HepG2 (cell line): ENCODE data around the gene TNNI2. TPM values are rescaled to one million over a fixed set of nuclear protein-coding genes. Genes with fewer than 3 reads are reported as not detected.

Experiments used
- AHDC1 ChIP-seq: sonication (generic); formaldehyde crosslinking; IDR thresholded peaks from 2 replicates; pipeline ENCODE4 v1.5.1; 2020; ENCODE audit warnings: mild to moderate bottlenecking, missing genetic modification reagents, borderline replicate concordance
- ATF3 ChIP-seq: sonication (generic); formaldehyde crosslinking; IDR thresholded peaks from 2 replicates; pipeline ENCODE4 v1.4.0; 2020; ENCODE audit warnings: missing genetic modification reagents
- ATF7 ChIP-seq, 2 experiments: fragments of 450-650 bp in 1 of 2; sonication (generic) in 1 of 2; formaldehyde crosslinking in 1 of 2; IDR thresholded peaks; 2 replicates each; pipeline versions ENCODE4 v1.4.0 to v1.6.1; 2016 to 2020; ENCODE audit warnings: antibody characterized with exemption in 1 of 2, mild to moderate bottlenecking in 1 of 2, missing genetic modification reagents in 1 of 2
- ELF1 ChIP-seq: sonication (generic); formaldehyde crosslinking; IDR thresholded peaks from 2 replicates; pipeline ENCODE4 v1.4.0; 2020; ENCODE audit warnings: missing genetic modification reagents
- EZH2 ChIP-seq: conservative IDR thresholded peaks from 2 replicates; pipeline ENCODE4 v1.6.1; 2012; ENCODE audit warnings: mild to moderate bottlenecking, low read depth, low read length, moderate library complexity
- FOXA1 ChIP-seq, 2 experiments: fragments of 450-650 bp in 1 of 2; sonication (generic) in 1 of 2; formaldehyde crosslinking in 1 of 2; IDR thresholded peaks; 2 replicates each; pipeline versions ENCODE4 v1.4.0 to v1.6.1; 2016 to 2020; ENCODE audit warnings: missing genetic modification reagents in 1 of 2
- HMGA1 ChIP-seq: sonication (generic); formaldehyde crosslinking; conservative IDR thresholded peaks from 2 replicates; pipeline ENCODE4 v1.4.0; 2020; ENCODE audit warnings: missing genetic modification reagents
- HMGXB4 ChIP-seq, 2 experiments: sonication (generic) in 1 of 2; formaldehyde crosslinking in 1 of 2; IDR thresholded peaks; 2 replicates each; pipeline versions ENCODE4 v1.4.0 to v1.6.1; 2018 to 2020; ENCODE audit warnings: missing genetic modification reagents in 2 of 2, borderline replicate concordance in 1 of 2, low read depth in 1 of 2, mild to moderate bottlenecking in 1 of 2, missing biosample characterization in 1 of 2
- KLF16 ChIP-seq, 2 experiments: sonication (generic) in 1 of 2; formaldehyde crosslinking in 1 of 2; IDR thresholded peaks; 2 replicates each; pipeline versions ENCODE4 v1.6.1 to v1.8.0; 2016 to 2023; ENCODE audit warnings: missing genetic modification reagents in 2 of 2, missing compliant biosample characterization in 1 of 2
- MED8 ChIP-seq: sonication (generic); formaldehyde crosslinking; IDR thresholded peaks from 2 replicates; pipeline ENCODE4 v1.8.1; 2023; ENCODE audit warnings: mild to moderate bottlenecking, missing genetic modification reagents; ENCODE audit not compliant: insufficient replicate concordance
- PTBP1 ChIP-seq: fragments of 200-400 bp; formaldehyde crosslinking; IDR thresholded peaks from 2 replicates; pipeline ENCODE4 v1.6.1; 2018; ENCODE audit warnings: low read length, low read depth; ENCODE audit not compliant: poor library complexity, severe bottlenecking
- REPIN1 ChIP-seq: sonication (generic); formaldehyde crosslinking; IDR thresholded peaks from 2 replicates; pipeline ENCODE4 v1.8.0; 2022; ENCODE audit warnings: missing genetic modification reagents, low read depth, mild to moderate bottlenecking, borderline replicate concordance
- SP140L ChIP-seq: sonication (generic); formaldehyde crosslinking; IDR thresholded peaks from 2 replicates; pipeline ENCODE4 v1.4.0; 2020; ENCODE audit warnings: missing genetic modification reagents, borderline replicate concordance
- THRA ChIP-seq: sonication (generic); formaldehyde crosslinking; IDR thresholded peaks from 2 replicates; pipeline ENCODE4 v1.4.0; 2020; ENCODE audit warnings: missing genetic modification reagents, borderline replicate concordance
- ZNF225 ChIP-seq: sonication (generic); formaldehyde crosslinking; IDR thresholded peaks from 2 replicates; pipeline ENCODE4 v1.4.0; 2020; ENCODE audit warnings: mild to moderate bottlenecking, missing genetic modification reagents
- ZNF558 ChIP-seq: sonication (generic); formaldehyde crosslinking; IDR thresholded peaks from 2 replicates; pipeline ENCODE4 v1.9.0; 2022; ENCODE audit warnings: mild to moderate bottlenecking, missing genetic modification reagents, borderline replicate concordance
- ZNF629 ChIP-seq: sonication (generic); formaldehyde crosslinking; conservative IDR thresholded peaks from 2 replicates; pipeline ENCODE4 v1.5.0; 2020; ENCODE audit warnings: missing genetic modification reagents
- ZNF652 ChIP-seq: IDR thresholded peaks from 2 replicates; pipeline ENCODE4 v1.6.1; 2016; ENCODE audit warnings: low read depth, borderline replicate concordance
- polyA plus RNA-seq, 8 experiments: library from polyadenylated mRNA; depleted of rRNA in 3 of 8; stranded (reverse) in 7 of 8; unstranded in 1 of 8; fragments of >200 nt; fragmentation: Illumina TruSeq in 4 of 8; extraction: Trizol in 4 of 8; gene quantifications; 2 replicates each; pipeline versions ENCODE4 v1.2.1 to v1.2.3, GENCODE V29; 2011 to 2016; ENCODE audit warnings: low read depth in 4 of 8, missing spikeins in 1 of 8, mixed read lengths in 1 of 8; ENCODE audit not compliant: insufficient read depth in 1 of 8
- total RNA-seq, 5 experiments: library from RNA; depleted of rRNA; stranded (reverse); fragments of >200 nt; fragmentation: Illumina TruSeq; extraction: Trizol; gene quantifications; 2 replicates each; pipeline ENCODE4 v1.2.3, GENCODE V29; 2016; ENCODE audit warnings: low read depth in 1 of 5

The TNNI2 gene
- total and polyA plus RNA-seq, 2 of the 13 experiments (the other 11 are each of a cell fraction or from before 2014, with no cell fraction given) = 7.2 to 12.0 TPM

- peak; percentile 74; the same call in 1 of the 2 replicates for TF ChIP-seq THRA (CRISPR knock-in tag)
- TF ChIP-seq MED8 (CRISPR knock-in tag) = peak; percentile 94
- TF ChIP-seq ZNF558 (CRISPR knock-in tag) = no peak
- no peak for TF ChIP-seq ZNF652
- no peak for TF ChIP-seq PTBP1
- no peak for TF ChIP-seq EZH2
- no peak for TF ChIP-seq FOXA1 (IDR thresholded peaks at IDR 0.05)
- 0 out of 2 replicates have a peak, but pooled peaks have one; percentile 17 for TF ChIP-seq FOXA1 (CRISPR knock-in tag; IDR thresholded peaks at IDR 0.05)
- TF ChIP-seq AHDC1 (CRISPR knock-in tag) = no peak
- no peak for TF ChIP-seq ATF7 (IDR thresholded peaks at IDR 0.05)
- TF ChIP-seq ATF7 (CRISPR knock-in tag; IDR thresholded peaks at IDR 0.05) = no peak
- 0 out of 2 replicates have a peak, but pooled peaks have one; percentile 57 for TF ChIP-seq SP140L
- TF ChIP-seq ZNF629 = peak; percentile 41; the same call in 1 of the 2 replicates
- no peak for TF ChIP-seq ATF3 (CRISPR knock-in tag)
- TF ChIP-seq ZNF225 (CRISPR knock-in tag) = no peak
- peak in 1 of 2 experiments; percentile 25; a peak in 1 of 4 replicates for TF ChIP-seq KLF16 (CRISPR knock-in tag; IDR thresholded peaks at IDR 0.05)
- peak; percentile 18; the same call in 1 of the 2 replicates for TF ChIP-seq REPIN1 (CRISPR knock-in tag)
- peak in 1 of 2 experiments; percentile 61; a peak in 1 of 4 replicates for TF ChIP-seq HMGXB4 (CRISPR knock-in tag; IDR thresholded peaks at IDR 0.05; ENCODE audit: borderline replicate concordance in 1 of 2, low read depth in 1 of 2)
- TF ChIP-seq ELF1 (CRISPR knock-in tag) = no peak
- TF ChIP-seq HMGA1 (CRISPR knock-in tag) = no peak
Measured at GRCh38 chr11:1830322-1831223, 8.2 kb upstream of the TNNI2 start (continued).
